SK-N-SH (cell line): ENCODE results near the gene THAP8.

Experiments
- EZH2phosphoT487 ChIP-seq: fragments of 200-600 bp; sonication (generic); IDR thresholded peaks from 2 replicates; pipeline ENCODE4 v1.6.1; 2017; ENCODE audit warnings: low read depth, mixed run types, mild to moderate bottlenecking, antibody characterized with exemption, moderate library complexity, borderline replicate concordance
- TF ChIP-seq, protein P1 (sequence below): IDR thresholded peaks from 2 replicates; pipeline ENCODE4; 2012

GRCh38 chr19:36013280-36014011, 40.6 kb downstream of the THAP8 start:
- no peak for TF ChIP-seq EZH2phosphoT487
- TF ChIP-seq, protein P1, sequence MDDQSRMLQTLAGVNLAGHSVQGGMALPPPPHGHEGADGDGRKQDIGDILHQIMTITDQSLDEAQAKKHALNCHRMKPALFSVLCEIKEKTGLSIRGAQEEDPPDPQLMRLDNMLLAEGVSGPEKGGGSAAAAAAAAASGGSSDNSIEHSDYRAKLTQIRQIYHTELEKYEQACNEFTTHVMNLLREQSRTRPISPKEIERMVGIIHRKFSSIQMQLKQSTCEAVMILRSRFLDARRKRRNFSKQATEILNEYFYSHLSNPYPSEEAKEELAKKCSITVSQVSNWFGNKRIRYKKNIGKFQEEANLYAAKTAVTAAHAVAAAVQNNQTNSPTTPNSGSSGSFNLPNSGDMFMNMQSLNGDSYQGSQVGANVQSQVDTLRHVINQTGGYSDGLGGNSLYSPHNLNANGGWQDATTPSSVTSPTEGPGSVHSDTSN = no peak
